22Rv1 (cell line): Measurements from ENCODE around the gene SRMS.
A peak's percentile ranks its signal among the peaks of the same experiment; 100 is the strongest.

ENCODE experiments used
- H3K27ac ChIP-seq: fragments of 450-650 bp; 2 replicates; pipeline ENCODE4 v1.5.1; 2017
- CTCF ChIP-seq: fragments of 450-650 bp; IDR thresholded peaks from 2 replicates; pipeline ENCODE4 v1.5.1; 2017; ENCODE audit warnings: mild to moderate bottlenecking
- ZFX ChIP-seq: fragments of 450-650 bp; IDR thresholded peaks from 2 replicates; pipeline ENCODE4 v1.6.1; 2017; ENCODE audit warnings: antibody characterized with exemption, borderline replicate concordance

The SRMS gene

DNA sequence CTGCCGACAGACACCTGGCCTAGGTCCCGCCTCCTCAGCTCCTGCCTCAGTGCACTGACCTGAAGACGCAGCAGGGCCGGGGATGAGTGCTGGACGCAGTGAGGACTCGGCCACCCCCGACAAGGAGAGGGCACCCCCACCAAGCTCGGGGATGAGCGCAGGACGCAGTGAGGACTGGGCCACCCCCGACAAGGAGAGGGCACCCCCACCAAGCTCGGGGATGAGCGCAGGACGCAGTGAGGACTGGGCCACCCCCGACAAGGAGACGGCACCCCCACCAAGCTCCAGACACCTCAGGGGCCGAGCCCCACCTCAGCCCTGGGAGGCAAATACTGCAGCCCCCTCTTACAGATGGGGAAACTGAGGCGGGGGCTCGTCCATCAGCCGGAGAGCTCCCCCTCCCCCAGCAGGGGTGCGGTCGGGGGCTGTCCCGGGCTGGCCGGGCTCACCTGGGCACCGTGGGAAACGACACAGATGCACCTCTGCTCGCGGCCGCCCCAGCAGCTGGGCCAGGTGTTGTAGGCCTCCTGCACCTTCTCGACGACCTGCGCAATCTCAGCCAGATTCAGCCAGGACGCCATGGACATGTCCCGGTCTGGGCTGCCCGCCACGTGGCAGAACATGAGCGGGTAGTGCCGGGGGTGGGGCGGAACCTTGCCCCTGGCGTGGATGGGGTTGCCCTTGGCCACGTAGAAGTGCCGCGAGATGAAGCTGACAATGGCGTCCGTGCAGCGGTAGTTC, 19.0 kb upstream of the SRMS start:
- TF ChIP-seq CTCF (no peak), ZFX (no peak)
- peak overlapping the region; percentile 35; the same call in 1 of the 2 replicates for H3K27ac ChIP-seq

DNA sequence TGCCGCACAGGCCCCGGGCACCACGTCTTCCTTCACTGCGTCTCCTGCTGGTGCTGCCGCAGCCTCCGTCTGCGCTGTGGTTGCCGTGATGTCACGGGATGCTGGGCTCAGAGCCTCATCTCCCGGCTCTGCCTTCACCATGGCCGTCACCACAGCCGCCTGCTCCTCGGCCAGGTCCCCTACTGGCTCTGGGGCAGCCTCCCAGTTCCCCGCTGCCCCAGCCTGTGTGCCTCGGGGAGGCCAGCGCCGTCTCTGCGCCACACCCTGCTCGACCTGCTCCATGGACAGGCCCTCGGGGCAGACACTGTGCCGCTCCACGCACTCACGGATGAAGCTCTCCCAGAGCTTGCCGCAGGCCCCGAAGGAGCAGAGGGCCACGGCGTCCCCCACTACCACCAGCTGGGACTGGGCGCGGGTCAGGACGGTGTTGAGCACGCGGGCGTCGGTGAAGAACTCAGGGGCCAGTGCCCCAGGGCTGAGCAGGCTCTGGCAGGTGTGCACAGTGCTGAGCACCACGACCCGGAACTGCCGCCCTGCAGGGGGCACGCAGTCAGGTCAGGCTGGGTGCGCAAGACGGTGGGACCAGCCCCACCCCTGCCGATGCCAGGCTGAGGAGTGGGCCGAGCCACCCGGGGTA, 18.3 kb upstream of the SRMS start:
- H3K27ac ChIP-seq: no peak overlapping the region
- TF ChIP-seq CTCF: no peak
- TF ChIP-seq ZFX: no peak

DNA sequence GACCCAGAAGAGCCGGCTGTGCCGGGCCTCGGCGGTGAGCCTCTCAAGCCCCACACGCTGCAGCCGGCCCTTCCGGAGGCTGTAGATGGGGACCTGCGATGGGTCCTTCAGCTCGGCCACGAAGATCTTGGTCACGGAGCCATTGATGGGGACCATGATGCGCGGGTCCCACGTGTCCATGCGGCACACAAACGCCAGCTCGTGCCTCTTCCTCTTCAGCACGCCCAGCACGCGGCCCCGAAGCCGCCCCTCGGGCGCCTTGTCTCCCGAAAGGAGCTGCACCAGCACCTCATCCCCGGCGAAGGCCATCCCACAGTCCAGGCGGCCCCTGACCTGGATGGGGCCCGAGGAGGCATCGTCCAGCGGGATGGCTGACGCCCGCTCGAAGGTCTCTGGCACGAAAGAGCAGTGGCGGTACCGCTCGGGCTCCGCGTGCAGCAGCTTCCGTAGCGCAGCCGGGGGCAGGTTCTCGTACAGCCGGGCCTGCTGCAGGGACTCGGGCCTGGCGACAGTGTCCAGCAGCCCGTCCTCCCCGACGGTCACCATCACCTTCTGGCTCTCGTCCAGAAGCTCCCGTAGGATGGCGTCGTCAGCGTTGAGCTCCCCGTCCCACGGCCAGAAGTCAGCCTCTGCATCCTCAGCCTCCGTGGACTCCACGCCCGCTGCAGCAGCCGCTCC, 17.6 kb upstream of the SRMS start:
- H3K27ac ChIP-seq: no peak overlapping the region
- no peak for TF ChIP-seq CTCF
- no peak for TF ChIP-seq ZFX

- TF ChIP-seq ZFX: no peak
- TF ChIP-seq CTCF: no peak
- H3K27ac ChIP-seq: no peak overlapping the region
Observed at GRCh38 chr20:63564036-63564810, 16.7 kb upstream of the SRMS start.

GRCh38 chr20:63563225-63563935, 15.8 kb upstream of the SRMS start:
- no peak overlapping the region for H3K27ac ChIP-seq
- no peak for TF ChIP-seq ZFX
- no peak for TF ChIP-seq CTCF

GRCh38 chr20:63562461-63563224, 15.1 kb upstream of the SRMS start:
- no peak overlapping the region for H3K27ac ChIP-seq
- no peak for TF ChIP-seq CTCF
- no peak for TF ChIP-seq ZFX
